ENCODE data around the gene THSD7A. TPM values are rescaled to one million over a fixed set of nuclear protein-coding genes. Genes with fewer than 3 reads are reported as not detected.

Gene THSD7A
- total and polyA plus RNA-seq, 2 of the 13 experiments (the other 11 are each of a cell fraction or from before 2014, with no cell fraction given), result 0.01 to 0.07 TPM

DNA sequence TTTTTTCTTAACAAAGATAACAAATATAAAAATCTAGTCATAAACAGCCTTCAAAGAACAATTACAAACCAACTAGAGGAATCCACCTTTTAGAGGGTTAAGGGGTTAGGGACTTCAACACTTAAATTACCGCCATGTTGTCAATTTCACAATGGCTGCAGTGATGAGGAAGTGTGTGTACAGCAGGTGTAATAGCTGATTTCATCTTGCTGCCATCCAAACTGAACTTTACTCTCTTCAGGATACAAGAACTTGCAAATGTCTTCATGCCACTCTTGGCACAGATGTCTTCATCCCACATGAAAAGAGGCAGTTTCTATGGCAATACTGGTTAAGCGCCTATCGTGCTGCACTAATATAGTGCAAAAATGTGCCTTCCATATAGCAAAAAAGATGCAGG is 457.4 kb downstream of the THSD7A start:
- no peak overlapping the region for H3K4me3 ChIP-seq (replicated peaks in 1 of 3; ENCODE audit: insufficient read depth in 1 of 3, low read depth in 2 of 3, low read length in 3 of 3)
- H3K9ac ChIP-seq (ENCODE audit: insufficient read depth, low read depth, low read length), result no peak overlapping the region
- WGBS (ENCODE audit: low lambda C conversion rate), result 63% methylated on average over 3 of the region's 3 CpGs
- TF ChIP-seq HOXA3 (CRISPR knock-in tag; IDR thresholded peaks at IDR 0.05) (no peak), ISL2 (CRISPR knock-in tag; IDR thresholded peaks at IDR 0.05) (no peak), NFATC3 (CRISPR knock-in tag; IDR thresholded peaks at IDR 0.05) (no peak)
- TF ChIP-seq, protein P1, sequence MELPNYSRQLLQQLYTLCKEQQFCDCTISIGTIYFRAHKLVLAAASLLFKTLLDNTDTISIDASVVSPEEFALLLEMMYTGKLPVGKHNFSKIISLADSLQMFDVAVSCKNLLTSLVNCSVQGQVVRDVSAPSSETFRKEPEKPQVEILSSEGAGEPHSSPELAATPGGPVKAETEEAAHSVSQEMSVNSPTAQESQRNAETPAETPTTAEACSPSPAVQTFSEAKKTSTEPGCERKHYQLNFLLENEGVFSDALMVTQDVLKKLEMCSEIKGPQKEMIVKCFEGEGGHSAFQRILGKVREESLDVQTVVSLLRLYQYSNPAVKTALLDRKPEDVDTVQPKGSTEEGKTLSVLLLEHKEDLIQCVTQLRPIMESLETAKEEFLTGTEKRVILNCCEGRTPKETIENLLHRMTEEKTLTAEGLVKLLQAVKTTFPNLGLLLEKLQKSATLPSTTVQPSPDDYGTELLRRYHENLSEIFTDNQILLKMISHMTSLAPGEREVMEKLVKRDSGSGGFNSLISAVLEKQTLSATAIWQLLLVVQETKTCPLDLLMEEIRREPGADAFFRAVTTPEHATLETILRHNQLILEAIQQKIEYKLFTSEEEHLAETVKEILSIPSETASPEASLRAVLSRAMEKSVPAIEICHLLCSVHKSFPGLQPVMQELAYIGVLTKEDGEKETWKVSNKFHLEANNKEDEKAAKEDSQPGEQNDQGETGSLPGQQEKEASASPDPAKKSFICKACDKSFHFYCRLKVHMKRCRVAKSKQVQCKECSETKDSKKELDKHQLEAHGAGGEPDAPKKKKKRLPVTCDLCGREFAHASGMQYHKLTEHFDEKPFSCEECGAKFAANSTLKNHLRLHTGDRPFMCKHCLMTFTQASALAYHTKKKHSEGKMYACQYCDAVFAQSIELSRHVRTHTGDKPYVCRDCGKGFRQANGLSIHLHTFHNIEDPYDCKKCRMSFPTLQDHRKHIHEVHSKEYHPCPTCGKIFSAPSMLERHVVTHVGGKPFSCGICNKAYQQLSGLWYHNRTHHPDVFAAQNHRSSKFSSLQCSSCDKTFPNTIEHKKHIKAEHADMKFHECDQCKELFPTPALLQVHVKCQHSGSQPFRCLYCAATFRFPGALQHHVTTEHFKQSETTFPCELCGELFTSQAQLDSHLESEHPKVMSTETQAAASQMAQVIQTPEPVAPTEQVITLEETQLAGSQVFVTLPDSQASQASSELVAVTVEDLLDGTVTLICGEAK (IDR thresholded peaks at IDR 0.05), result no peak
- TF ChIP-seq, protein P1 (CRISPR knock-in tag; IDR thresholded peaks at IDR 0.05), result no peak
- no peak overlapping the region for H3K27ac ChIP-seq (ENCODE audit: extremely low read length, insufficient read depth, low read length)
- BruUV-seq (replicated peaks), result no TSS peak
- ChIA-PET POLR2A (no interaction called here), CTCF (ENCODE audit: low intra/inter-chr PET ratio, low total read pairs) (no interaction called here)
- intact Hi-C loops (cut with micrococcal nuclease; ENCODE audit: unreplicated experiment), result no loop called here
- H4K20me1 ChIP-seq (ENCODE audit: insufficient read depth, low read length), result no peaks in the 10 kb centered on the region
- ATAC-seq (no peak), DNase-seq (ENCODE audit: low spot score) (no peak), FAIRE-seq (no peak)
- no peaks in the 10 kb centered on the region for H3K79me2 ChIP-seq (ENCODE audit: insufficient read depth, low read length)
- H3K4me2 ChIP-seq (ENCODE audit: low read depth, low read length), result no peak overlapping the region
- H2AFZ ChIP-seq (ENCODE audit: low read length), result no peak overlapping the region
- in situ Hi-C loops (cut with HindIII; ENCODE audit: extremely low pct_ligation_motif_present, low pct_unique_long_range_greater_than_20kb), result no loop called here
- H3K36me3 ChIP-seq (replicated peaks in 1 of 2; ENCODE audit: control insufficient read depth in 1 of 2, insufficient read depth in 2 of 2, low read length in 2 of 2), result no peaks in the 10 kb centered on the region
- no peaks in the 10 kb centered on the region for H3K4me1 ChIP-seq (ENCODE audit: insufficient read depth, low read length)
- no peaks in the 10 kb centered on the region for H3K27me3 ChIP-seq (ENCODE audit: control insufficient read depth in 1 of 2, insufficient read depth in 2 of 2, low read length in 2 of 2)
- H3K9me3 ChIP-seq (ENCODE audit: low read length), result no peaks in the 10 kb centered on the region
